ENCODE data around the gene NTNG1. TPM values are rescaled to one million over a fixed set of nuclear protein-coding genes. Genes with fewer than 3 reads are reported as not detected.

Gene NTNG1
- total and polyA plus RNA-seq, 2 of the 8 experiments (the other 6 are each of a cell fraction or from before 2014, with no cell fraction given), result 1.2 to 4.1 TPM

DNA sequence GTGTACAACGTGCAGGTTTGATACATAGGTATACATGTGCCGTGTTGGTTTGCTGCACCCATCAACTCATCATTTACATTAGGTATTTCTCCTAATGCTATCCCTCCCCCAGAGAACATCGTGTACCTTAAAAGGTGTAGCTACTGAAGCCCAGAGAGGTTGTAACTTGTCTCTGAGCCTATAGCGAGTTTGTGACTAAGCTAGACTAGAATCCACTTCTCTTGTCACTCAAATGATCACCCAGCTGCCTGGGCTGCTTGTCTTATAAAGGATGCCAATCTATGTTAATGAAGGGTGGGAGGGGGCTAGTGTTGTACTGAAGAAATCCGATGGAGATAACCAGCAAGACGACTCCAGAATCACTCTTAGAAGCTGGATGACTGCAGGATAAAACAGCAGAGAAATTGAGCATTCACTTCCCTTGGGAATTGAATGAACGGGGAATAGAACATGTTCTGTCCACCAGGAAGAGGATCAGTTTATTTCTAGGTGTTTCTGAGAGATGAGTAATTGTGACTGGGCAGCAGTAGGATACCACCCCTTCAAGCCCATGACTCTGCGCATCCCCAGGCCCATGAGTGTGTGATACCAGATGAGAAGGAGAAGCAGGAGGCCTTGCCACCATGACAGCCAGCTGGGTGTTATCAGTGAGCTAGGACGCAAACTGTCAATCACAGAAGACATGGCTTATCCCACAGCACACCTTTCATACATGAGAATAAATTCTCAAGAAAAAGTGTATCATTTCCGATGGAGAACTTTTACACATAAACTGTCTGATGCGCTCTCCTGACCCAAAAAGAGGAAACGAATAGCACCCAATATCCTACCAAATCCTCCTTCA lies 390.4 kb downstream of the NTNG1 start (continued):
- TF ChIP-seq GTF2F1 (IDR thresholded peaks at IDR 0.05; ENCODE audit: borderline replicate concordance, low read depth, low read length) (no peak), EP300 (IDR thresholded peaks at IDR 0.05; ENCODE audit: borderline replicate concordance in 1 of 2, low read depth in 2 of 2, low read length in 2 of 2) (no peak), TAF1 (IDR thresholded peaks at IDR 0.05; ENCODE audit: low read depth, low read length) (no peak), CBX5 (IDR thresholded peaks at IDR 0.05; ENCODE audit: low read depth, low read length) (no peak), SIRT6 (IDR thresholded peaks at IDR 0.05; ENCODE audit: low read length) (no peak)
